Right lung (tissue), 5 donors: ENCODE data around the gene PIGZ. TPM values are rescaled to one million over a fixed set of nuclear protein-coding genes. Genes with fewer than 3 reads are reported as not detected.

ENCODE experiments used
- DNase-seq, 2 donors: peaks; one replicate each; pipeline ENCODE4 v3.0.0-alpha.2; 2013
- polyA plus RNA-seq, 5 donors: library from polyadenylated mRNA; unstranded; fragments of 120-200 nt; gene quantifications; one replicate each; pipeline versions ENCODE4 v1.2.1 to v1.2.3, GENCODE V29; 2013; ENCODE audit warnings: inconsistent platforms in 1 of 5, low replicate concordance in 1 of 5; ENCODE audit not compliant: insufficient read length in 5 of 5, insufficient read depth in 1 of 5

PIGZ gene
- polyA plus RNA-seq, 5 donors, result 1.1 to 2.3 (median 1.4) TPM

DNA sequence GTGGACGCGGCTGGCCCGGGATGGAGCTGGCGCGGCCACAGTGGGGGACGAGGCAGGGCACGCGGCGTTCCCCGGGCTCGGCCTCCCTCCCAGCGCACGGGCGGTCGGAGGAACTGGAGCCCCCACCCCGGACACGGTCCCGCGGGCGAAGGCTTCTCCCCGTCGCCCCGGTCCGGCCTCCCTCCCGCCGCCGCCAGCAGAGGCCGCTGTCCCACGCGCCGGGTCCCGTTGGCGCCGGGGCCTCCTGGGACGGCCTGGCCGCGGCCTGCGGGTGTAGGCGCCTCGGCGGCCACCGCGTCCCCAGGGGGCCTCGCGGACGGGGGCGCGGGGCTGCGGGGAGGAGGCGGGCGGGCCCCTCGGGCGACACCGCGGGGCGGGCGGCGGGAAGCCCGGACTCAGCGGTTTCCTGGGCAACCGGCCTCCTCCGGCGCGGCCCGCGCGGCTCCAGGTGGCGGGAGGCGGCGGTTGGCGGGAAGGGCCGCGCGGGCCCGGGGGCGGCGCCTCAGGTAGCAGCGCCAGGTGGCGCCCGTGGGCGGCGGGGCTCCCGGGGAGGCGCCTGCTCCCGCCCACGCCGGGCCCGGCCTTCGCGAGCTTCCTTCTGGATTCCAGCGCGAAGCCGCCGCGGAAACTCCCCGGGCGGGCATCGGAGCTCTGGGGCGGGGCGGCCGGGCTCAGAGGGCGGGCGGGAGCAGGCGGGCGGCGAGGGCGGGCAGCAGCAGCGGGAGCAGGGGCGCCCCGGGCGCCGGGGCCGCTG, 34.2 kb upstream of the PIGZ start:
- peak; percentile 67 to 70 for DNase-seq

DNA sequence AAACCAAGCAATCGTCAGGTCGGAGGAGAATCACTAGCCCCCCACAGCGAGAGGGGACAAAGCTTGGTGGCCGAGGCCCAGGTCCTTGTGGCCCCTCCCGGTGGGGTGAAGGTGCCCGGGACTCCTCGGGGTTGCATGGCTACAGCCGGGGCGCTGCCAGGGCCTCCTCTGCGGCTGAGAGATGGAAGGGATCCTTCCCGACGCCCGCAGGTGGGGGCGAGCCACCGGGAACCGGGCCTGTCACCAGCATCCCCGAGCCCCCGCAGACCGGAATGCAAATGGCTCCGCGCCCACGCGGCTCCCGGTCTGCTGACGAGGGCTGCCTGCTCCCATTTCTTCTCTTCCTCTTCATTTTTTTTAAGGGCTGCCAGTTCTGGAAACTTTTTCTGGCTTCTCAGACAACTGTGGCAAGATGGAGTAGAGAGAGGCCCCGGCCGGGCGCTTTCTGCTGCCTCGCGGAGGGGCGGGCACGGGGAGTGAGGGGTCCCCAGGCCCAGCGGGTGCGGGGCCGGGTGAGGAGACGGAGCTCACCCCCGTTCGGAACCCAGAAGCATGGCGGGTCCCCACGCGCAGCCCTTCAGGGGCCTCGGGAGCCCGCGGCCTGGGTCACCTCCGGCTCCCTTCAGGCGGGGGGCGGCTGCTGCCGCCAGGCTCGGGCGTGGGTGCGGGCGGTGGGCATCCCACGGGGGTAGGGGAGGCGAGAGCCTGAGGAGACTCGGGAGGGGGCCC, 33.5 kb upstream of the PIGZ start:
- DNase-seq, result peak in 1 of 2 donors; percentile 19

DNA sequence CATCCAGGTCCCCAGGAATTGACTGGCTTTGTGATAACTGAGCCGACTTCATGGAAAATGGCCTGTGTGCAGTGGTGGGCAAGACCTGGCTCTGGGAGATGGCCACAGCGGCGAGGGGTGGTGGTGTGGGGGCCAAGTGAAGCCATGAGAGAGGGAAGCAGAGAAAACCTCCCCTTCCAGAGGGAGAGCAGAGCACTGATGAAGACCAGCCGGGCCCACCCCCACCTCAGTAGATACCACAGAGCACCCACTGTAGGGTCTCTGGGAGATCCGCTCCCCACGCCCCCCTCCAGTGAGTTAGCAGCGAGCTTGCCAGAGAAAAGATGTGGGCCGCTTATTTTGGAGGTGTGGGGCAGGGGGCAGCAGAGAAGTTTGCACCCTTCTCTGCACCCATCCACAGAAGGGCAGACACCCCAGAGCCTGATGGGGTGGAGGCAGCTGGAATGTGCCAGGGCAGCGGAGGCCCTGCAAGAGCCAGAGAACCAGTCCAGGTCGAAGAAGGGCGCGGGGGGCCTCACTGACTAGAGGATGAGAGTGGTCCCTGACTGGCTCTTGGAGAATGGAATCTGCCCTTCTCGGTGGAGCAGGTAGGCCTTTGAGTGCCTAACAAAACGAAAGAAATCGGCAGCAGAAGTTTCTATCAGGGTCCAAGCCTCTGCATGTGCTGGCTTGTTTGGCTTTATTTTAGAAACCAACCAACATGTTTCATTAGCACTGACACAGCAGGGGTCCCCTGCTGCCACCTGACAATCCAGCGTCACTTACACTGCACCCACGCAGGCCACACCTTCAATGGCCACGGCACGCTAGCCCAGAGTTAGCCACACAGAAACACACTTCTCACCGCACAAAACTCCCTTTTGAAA, 32.7 kb upstream of the PIGZ start:
- DNase-seq, result no peak

DNA sequence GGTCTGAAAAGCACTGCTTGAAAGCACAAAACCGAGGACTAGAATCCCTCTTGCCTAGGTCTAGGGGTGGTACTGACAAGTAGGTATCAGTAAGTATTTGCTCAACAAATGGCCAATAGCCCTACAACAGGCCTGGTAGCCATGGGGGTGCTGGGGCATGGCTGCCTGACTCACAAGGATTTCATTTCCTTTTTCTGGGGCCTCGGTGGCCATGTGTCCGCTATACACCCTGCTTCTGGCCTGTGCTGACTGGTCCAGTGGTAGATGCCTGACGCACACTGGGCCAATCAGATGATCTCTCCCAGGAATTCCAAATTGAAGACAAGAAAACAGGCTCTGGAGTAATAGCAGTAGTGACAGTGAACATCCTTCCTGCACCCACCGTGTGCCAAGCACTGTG, 31.6 kb upstream of the PIGZ start:
- no peak for DNase-seq

DNA sequence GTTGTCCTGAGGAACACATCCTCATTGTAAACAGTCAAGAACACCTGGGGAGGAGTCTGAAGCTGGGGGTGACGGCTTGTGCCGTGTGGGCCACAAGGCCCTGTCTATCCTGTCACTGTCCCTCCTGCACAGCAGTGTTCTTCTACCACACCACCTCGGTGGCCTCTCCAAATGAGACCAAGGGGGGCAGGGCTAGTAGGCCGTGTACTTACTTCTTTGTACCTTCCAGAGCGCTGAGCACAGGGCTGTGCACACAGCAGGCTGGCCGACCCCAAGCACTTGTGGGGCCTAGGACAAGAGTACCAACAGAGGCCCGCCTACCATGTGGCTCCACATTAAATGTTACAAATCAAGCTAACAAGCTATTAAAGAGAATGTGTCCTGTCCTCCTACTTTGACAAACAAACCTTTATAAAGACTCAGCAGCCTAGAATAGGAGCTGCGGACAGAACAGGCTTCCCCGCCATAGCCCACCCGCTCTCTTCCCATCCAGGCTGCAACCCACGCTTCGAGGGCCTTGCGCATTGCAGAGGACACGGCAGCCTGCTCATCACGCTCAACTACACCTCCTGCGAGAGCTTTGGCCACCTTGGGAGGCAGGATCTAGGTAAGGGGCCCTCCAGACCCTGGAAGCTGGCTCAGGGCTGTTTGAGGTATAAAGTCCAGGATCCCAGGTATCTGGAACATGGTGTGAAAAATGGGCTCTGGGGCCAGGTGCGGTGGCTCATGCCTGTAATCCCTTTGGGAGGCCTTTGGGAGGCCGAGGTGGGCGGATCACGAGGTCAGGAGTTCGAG, 30.5 kb upstream of the PIGZ start:
- no peak for DNase-seq

DNA sequence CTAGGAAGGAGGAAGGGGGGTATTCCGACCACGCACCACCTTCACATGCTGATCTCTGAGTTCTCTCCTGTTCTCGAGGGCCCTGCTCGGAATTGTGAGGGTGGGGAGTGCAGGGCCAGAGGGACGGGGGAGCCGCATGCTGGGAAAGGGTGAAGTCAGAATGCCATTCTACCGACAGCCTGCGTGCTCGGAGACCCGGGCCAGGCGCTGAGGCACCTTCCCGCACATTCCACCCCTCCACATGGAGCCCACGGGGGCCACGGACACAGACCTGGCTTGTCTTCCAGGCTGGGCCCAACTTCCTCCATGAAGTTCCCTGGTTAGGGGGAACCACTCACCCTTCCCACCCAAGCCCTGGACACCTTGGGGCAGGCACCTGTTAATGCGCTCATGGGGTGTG, 28.7 kb upstream of the PIGZ start:
- DNase-seq, result no peak

DNA sequence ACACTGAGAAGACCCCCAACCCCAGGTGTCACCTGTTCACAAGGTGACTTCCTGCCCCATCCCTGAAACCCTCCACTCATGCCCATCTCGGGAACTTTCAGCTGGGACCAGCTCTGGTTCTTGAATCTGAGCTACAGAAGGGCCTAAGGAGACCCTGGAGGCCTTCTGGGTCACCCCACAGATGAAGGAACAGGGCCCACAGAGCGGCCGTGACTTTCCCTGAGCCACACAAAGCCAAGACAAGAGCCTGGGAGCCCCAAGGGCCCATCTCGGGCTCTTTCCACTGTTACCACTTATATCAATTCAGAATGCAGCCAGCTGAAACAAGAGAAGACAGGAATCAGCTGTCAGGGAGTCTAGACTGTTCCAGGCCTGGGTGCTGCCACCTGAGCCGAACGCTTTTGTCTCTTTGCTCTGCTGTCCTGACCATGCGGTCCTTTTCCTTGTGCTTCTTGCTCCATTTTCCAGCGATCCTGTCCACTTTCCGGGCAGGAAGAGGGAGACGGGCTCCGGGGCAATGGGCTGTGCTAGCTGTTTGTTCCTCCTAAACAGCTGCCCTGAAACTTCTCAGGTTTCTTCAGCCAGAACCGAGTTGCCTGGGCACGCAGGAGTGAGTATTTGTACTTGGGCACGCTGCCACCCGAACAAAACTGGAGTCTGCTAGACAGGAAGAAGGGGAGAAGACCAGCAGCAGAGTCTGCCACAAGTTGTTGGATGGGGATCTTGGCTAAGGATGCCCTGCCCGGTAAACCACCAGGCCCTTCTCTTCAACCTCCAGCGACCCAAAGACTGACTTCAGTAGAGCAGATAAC, 28.0 kb upstream of the PIGZ start:
- DNase-seq, result no peak

DNA sequence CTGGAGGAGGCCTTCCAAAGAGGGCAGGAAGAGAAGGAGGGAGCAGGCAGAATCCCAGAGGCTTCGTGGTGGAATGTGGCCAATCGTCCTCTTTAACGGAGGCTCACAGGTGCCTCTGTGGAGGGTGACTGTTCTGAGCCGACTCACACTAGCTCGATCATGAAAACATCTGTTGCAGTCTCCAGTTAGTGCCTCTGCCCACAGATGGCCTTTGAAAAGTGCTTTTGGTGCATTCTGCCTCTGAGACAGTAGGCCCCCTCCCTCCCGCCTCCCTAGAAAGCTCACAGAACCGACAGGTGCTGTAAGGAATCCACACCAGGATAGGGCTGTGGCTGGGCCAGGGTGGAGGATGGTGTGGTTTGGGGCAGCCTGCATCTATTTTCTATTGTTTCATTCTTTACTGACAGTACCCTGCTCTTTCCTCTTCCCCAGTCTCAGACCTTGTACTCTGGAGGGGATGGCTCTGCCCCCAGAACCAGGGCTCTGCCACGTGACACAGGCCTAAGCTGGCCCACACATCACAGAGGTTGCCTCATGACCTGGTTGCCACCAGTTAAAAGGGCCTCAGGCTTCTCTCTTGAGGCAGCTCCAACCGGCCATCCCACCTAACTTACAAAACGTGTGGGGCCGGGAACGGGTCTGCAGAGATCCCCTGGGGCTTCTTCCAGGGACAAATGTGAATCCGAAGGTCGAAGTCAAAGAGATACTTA, 27.2 kb upstream of the PIGZ start:
- DNase-seq, result no peak

DNA sequence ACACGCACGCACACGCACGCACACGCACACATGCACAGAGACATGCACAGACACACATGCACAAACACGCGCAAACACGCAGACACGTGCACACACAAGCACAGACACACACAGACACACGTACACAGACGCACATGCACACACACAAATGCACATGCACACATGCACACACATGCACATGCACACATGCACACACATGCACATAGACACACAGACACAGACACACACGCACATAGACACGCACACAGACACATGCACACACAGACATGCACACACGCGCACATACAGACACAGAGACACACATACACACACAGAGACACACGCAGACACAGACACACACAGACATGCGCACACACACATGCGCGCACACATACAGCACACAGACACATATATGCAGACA, 26.4 kb upstream of the PIGZ start:
- DNase-seq, result no peak

DNA sequence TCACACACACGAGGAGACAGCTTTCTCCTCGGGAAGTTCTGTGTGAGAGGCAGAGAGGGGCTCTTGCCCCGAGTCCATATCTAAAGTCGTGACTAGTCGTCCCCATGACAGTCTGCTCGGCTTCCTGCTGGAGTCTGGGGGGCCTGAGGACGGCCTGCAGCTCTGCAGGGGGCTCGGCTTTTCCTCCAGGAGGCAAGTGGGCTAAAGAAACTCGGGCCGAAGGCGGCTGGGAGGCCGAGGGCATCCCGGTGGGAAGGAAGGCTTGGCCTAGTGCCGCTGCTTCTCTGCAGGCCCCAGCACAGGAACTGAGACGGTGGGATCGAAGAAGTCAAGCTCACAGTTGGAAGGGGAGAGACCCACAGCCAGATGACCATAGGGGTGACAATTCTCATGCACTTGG, 25.4 kb upstream of the PIGZ start:
- DNase-seq, result no peak

DNA sequence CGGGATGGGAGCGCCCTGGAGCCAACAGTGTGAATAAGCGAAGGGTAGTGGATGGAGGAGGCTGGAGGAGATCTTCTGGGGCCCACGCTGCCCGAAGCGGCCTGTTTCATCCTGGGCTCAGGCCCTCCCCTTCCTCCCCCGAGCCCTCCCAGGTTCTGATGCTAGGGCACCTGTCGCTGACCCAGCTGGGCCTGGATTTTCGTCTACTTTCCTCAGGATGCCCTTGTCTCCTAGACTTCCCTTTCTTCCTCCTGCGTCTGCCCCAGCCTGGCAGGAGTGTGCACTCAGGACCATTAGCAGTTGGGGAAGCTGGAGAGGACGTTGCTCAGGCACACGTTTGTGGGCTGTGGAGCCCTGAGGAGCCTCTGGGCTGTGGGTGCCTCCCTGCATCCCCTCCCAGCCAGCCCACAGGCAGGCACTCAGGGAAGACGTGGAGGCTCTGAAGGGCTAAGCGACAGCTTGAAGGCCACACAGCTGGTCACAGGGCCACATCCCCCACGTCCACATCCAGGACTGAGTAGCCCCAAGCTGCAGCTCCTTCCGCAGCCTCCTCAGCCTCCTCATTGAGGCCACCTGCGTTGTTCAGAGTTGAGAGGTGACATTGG, 23.9 kb upstream of the PIGZ start:
- DNase-seq, result no peak

DNA sequence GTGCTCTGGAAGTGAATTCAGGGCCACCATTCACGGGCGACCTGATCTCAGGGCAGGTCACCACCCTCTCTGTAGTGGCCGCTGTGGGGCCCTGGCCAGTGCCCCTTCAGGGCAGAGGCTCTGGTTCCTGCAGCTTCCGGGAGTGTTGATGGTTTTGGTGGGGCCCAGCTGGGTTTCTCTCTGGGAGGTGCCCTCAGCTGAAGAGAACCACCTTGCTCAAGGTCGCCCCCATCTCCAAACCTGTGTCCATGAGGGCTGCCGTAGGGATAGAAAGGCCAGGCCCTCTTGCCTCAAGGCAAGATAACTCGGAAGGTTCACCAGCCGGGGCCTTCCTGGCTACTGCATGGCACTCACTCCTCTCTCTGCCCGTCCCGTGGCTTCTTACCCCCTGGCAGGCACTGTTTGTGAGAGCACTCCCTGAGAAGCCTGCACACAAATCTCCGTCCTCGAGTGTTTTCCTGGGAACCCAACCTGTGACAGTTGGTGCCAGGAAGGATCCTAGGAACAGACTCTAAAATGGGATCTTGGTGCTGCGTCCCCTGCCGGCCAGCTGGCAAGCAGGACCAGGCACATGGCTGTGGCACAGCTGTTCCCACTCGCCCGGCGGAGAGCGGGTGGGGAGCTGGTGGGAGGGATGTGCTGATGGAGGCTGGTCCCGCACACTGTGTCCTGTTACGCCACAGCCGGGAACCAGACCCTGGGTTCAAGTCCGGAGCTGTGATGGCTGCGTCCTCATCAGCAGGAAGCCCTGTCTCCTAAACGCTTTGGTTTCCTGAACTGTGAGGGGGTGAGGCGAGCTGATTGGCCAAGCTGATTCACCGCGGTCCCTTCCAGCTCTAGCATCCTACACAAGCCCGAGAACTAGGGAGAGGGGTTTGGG, 23.2 kb upstream of the PIGZ start:
- no peak for DNase-seq

DNA sequence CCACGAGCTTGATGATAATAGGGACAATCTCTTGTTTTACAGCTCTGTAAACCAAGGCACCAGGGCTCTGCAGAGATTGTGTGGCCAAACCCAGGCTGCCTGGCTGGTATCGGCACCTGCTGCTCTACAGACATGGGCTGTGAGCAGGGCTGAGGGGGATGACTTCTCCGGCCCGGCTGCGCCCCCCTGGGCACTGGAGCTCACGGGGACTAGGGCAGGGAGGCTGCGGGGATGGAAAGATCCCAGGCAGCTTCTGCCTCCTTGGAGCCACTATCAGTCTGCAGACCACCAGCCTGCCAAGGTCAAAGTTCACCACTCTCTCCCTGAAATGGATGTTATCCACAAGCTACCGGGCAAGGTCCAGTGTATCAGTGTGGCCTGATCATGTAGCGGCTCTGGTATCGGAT, 22.0 kb upstream of the PIGZ start:
- no peak for DNase-seq

DNA sequence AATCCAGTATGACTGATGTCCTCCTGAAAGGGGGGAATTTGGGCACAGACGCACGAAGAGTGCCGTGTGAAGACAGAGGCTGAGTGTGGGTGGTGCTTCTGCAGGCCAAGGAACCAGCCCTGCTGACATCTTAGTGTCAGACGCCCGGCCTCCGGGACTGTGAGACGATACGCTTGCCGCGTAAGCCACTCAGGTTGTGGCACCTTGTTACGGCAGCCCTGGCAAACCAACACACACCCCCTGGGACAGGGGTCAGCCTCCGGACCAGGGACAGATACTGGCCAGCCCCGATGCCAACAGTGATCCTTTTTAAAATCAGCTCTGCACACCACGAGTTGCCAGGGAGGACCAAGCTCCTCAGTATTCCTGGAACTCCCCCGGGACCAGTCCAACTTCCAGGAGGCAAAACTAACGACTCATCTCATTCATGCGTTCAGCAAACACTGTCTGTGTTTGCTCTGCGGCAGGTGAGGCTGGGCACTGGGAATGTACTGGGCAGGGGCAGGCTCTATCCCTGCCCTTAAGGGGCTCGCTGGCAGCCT, 21.2 kb upstream of the PIGZ start:
- no peak for DNase-seq

DNA sequence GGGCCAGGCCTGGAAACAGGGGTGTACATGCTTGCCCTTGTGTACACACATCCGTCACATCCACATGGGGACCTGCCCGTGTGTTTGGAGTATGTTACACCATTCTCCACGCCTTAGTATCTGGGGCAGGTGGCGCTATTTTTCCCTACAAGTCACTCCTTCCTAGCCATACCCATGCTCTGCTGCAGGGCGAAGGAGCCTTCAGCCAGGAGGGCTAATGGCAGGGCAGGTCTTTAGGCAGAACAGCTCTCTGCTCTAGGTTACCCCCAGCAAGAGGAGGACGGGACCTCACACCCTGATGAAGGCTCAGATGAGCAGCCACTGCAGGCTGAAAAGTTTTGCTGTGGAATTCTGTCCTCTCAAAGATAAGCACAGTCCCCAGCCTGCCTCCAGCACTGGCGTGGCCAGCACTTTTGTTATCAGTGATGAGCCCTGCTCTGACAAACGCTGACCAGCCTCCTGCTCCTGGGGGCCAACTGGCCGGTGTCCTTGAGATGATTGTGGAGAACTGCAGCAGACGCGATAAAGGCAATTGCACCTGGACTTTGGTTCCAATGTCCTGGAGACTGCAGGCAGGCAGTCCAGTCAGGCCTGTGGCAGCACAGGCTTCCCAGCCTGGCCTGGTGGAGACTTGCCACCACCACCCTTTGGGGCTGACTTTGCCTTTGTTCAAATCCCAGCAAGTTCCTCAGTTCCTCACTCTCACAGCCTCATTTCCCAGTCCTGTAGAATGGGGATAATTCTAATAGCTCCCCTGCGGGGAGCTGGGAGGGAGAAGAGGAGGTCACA, 19.8 kb upstream of the PIGZ start:
- DNase-seq, result no peak

DNA sequence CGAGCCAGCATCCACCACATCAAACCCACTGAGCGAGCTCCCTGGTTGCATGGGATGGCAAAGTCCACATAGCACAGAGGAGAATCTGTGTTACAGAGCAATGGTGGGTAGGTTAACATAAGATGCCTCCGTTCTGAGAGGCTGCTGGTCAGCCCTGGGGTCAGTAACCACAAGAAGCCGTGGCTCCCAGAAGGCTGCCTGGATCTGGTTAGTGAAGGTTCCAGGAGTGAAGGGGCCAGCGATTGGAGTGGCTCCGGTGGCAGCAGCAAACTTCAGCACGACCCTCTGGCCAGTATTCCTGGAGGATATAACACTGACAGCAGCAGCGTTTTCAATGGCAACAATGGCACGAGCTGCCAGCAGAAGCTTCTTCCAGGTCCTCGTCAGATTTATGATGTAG, 18.4 kb upstream of the PIGZ start:
- no peak for DNase-seq
